GM10266 (cell line): ENCODE results near the gene IPO9.

ENCODE experiments used
- DNase-seq: peaks from one replicate; pipeline ENCODE4 v3.0.0; 2012; ENCODE audit errors: extremely low spot score
- TF ChIP-seq, protein P1 (sequence below): IDR thresholded peaks from 2 replicates; pipeline ENCODE4 v1.5.1; 2012; ENCODE audit warnings: mild to moderate bottlenecking, low read depth; ENCODE audit not compliant: control insufficient read depth, insufficient read depth; ENCODE audit errors: missing control alignments

Gene IPO9

DNA sequence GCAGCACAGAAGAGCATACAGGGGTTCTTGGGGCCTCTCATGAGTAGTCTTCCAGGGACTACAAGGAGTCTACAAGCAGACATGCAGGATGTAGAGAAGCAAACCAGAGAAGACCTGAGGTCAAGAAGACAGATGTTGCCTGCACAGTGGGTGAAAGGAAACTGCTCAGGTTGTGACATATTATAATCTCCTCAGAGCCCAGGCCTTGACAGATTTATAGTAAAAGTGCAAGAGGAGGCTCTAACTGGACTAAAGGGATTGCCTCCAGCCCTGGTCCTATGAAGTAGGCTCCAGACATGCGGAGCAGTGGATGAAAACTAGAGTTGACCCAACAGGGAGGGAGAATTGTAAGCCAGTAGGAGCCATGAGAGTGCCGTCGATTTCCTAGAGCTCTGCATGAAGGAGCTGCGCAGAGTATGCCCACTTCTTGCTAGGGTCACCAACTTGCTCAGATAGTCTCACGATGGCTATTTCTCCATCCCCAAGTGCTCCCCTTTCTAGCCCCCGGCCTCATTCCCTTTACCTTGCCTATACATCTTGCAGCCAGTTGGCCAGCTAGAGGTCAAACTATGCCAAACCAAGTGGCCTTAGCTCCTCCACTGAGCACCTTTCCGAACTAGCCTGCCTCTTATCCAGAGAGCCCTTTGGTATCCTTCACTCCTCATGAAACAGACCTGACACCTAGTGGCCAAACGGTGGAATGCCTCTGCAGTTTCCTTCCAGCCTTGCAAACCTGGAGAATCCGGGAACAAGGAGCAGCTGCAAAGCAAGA, 36.2 kb upstream of the IPO9 start:
- DNase-seq: peak; percentile 76
- TF ChIP-seq, protein P1, sequence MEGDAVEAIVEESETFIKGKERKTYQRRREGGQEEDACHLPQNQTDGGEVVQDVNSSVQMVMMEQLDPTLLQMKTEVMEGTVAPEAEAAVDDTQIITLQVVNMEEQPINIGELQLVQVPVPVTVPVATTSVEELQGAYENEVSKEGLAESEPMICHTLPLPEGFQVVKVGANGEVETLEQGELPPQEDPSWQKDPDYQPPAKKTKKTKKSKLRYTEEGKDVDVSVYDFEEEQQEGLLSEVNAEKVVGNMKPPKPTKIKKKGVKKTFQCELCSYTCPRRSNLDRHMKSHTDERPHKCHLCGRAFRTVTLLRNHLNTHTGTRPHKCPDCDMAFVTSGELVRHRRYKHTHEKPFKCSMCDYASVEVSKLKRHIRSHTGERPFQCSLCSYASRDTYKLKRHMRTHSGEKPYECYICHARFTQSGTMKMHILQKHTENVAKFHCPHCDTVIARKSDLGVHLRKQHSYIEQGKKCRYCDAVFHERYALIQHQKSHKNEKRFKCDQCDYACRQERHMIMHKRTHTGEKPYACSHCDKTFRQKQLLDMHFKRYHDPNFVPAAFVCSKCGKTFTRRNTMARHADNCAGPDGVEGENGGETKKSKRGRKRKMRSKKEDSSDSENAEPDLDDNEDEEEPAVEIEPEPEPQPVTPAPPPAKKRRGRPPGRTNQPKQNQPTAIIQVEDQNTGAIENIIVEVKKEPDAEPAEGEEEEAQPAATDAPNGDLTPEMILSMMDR: peak; percentile 97

DNA sequence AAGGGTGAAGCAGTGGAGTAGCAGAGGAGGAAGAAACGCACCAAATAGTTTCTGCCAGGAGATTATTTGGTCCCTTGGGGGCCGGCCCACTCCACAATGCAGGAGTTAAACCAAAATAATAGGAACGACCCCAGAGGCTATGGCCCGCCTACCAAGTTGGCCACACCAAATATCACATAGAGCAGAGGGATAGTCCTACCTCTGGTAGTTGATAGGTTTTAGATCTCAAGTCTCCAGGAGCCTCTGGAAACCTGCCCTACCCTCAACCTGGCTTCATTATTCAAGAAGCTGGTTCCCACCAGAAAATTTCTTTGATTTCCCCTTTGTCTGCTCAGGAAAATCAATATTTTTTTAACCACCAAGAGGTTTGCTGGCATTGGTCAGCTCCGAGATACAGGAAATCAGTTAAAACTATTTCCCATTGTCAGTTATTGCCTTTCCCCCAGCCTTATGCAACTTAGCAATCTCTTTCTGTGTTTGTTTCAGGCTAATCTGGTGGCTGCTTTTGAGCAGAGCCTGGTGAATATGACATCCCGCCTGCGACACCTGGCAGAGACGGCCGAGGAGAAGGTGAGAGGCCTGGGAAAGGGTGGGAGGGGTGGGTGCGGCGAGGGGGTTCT, 35.5 kb upstream of the IPO9 start:
- DNase-seq: no peak
- TF ChIP-seq, protein P1: no peak

DNA sequence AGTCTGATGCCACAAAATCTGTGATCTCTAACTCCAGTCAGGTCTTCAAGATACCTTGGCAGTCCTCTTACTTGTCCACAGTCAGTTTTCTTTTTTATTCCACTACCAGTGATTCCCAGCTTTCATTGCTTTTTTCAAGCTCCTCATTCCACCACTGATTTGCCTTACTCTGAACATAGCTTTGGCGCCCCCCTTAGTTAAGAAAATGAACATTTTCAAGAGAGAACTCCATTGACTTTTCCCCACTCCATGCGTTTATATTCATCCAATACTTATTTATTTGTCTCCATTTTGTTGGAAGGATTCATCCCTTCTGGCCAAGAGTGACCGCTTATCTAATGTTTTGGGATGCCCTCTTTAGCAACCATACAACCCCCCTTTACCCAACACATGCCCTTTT, 33.9 kb upstream of the IPO9 start:
- DNase-seq: no peak

DNA sequence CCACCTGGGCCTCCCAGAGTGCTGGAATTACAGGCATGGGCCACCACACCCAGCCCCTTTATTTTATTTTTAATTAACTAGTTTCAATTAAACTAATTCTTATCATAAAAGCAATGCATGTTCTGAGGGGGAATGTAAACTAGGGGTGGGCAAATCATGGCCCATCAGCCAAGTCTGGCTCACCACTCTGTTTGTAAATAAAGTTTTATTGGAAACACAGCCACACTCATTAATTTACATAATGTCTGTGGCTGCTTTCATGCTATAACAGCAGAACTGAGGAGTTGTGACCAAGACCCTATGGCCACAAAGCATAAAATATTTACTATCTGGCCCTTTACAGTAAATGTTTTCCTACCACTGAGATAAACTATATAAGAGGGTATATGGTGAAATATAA, 28.7 kb upstream of the IPO9 start:
- TF ChIP-seq, protein P1: no peak
- no peak for DNase-seq

More for the DNA sequence above, 33.9 kb upstream of the IPO9 start:
- TF ChIP-seq, protein P1: peak; percentile 25

DNA sequence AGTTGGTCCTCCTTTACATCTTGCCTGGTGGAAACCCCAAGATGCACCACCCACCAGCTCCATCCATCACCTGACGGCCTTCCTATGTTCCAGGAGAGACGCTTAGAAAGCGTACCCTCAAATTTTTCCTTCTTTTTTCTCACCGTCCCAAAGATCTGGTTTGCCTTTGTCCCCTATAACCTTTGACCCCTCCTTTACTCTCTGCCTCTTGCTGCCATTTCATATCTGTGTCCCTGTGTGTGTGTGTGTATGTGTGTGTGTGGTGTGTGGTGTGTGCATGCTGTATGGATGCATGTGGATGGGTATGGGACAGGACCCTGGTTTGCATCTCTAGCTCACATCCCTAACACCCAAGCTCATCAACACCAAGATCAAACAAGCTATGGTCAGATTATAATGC, 22.2 kb upstream of the IPO9 start:
- TF ChIP-seq, protein P1: no peak

DNA sequence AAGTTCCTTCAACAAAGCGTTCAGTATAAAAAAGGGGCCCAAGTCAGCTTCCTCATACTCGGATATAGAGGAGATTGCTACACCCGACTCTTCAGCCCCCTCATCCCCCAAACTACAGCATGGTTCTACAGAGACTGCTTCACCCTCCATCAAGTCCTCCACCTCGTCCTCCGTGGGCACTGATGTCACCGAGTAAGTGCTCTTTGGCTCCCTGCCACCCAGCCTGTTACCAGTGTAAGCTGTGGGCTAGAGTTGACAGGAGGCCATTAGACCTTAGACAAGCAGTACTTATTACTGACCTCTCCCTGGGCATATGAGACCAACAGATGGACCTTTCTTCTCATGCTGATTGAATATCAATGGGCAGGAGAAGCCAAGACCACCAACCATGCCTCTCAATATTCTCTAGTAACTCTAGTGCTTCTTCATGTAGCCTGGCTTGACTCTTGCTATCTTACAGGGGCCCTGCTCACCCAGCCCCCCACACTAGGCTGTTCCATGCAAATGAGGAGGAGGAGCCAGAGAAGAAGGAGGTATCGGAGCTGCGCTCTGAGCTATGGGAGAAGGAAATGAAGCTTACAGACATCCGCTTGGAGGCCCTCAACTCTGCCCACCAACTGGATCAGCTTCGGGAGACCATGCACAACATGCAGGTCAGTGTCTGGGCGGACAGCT, 20.9 kb upstream of the IPO9 start:
- TF ChIP-seq, protein P1: no peak
- no peak for DNase-seq

More for the DNA sequence above, 22.2 kb upstream of the IPO9 start:
- no peak for DNase-seq

DNA sequence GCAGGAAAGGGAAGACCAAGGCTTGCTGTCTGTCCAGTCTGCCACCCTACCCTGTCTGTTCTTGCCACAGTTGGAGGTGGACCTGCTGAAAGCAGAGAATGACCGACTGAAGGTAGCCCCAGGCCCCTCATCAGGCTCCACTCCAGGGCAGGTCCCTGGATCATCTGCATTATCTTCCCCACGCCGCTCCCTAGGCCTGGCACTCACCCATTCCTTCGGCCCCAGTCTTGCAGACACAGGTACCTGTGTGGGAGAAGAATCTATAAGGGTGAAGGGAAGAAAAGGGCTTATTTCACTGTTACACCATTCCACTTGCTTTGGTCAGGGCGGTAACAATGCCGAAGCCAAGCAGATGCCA, 20.3 kb upstream of the IPO9 start:
- DNase-seq: no peak
- TF ChIP-seq, protein P1: no peak
